NCI-H1105 treated with DMSO at 0.1 percent for 48 hours (cell line): Measurements from ENCODE around the gene AQP11.
"Not testable (repeated sequence)": the region's sequence is repeated elsewhere in the genome, so short reads cannot be mapped to it uniquely, and the experiment has no call there.

Experiments used
- DNase-seq: peaks from one replicate; lab custom pipeline; 2025; lab: John Stamatoyannopoulos, UW

AQP11 gene

DNA sequence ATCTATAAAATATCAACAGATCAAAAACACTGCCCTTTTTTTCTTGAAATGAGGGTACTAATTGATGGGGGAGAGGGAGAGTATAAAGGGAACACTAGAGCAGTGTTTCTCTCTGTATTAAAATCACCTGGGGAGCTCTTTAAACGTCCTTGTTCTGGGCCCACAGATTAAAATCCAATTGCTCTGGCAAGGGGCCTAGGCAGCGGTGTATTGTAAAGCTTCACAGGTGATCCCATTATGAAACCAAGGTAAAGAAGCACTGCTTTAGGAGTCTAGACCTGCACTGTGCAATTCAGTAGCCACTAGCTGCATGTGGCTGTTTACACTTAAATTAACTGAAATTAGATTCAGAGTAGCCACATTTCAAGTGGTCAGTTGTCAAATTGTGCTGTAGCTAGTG is 3.0 kb downstream of the AQP11 start:
- no peak for DNase-seq

- no peak for DNase-seq
Observed at GRCh38 chr11:77593883-77594282, 4.1 kb downstream of the AQP11 start.

DNA sequence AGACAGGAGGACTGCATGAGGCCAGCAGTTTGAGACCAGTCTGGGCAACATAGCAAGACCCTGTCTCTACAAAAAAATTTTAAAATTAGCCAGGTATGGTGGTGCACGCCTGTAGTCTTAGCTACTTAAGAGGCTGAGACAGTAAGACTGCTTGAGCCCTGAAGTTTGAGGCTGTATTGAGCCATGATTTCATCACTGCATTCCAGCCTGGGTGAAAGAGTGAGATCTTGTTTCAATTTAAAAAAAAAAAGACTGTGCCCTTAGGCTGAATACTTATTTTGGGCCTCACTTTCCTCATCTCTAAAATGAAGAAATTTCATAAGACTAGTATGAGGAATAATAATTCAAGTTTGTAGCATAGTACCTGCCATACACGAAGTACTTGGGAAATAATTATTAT is 6.9 kb downstream of the AQP11 start:
- DNase-seq = no peak

DNA sequence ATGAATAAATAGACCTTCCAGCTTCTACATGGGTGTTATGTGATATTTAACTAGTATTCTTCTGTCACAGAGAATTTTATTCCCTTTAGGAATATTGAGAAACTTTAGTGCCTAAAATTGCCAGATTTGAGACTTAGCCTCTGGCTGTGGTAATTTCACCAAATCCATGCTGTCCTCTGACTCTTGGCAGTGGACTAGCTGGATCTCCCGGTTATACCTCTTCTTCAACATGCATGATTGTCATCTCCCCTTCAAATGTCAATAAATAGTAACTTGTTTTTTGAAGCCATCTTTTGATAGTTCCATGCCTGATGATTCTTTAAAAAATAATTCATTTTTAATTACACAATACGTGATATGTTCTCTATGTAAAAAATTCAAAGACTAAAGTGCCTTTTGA is 8.4 kb downstream of the AQP11 start:
- DNase-seq = no peak

- DNase-seq = no peak
Observed at GRCh38 chr11:77602381-77603088, 12.8 kb downstream of the AQP11 start.

GRCh38 chr11:77604281-77604680 is 14.5 kb downstream of the AQP11 start:
- DNase-seq = no peak

DNA sequence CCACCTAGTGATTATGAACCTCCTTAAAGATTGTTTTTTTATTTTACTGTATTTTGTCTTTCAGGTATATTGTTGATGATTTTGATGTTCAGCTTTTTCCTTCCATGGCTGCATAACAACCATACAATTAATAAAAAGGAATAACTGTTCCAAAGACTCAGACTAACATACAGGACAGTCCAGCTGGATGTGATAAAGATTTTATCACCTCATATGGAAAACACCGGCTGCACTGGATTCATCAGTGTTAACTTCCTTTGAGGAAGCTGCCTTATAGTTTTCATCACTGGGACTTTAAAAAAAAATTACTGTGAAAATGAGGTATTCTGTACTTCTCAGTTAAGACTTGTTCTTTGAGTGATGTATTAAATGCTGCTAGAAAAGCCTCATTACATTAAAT is 19.5 kb downstream of the AQP11 start:
- no peak for DNase-seq

- no peak for DNase-seq
Observed at GRCh38 chr11:77611921-77612320, 22.2 kb downstream of the AQP11 start.

DNA sequence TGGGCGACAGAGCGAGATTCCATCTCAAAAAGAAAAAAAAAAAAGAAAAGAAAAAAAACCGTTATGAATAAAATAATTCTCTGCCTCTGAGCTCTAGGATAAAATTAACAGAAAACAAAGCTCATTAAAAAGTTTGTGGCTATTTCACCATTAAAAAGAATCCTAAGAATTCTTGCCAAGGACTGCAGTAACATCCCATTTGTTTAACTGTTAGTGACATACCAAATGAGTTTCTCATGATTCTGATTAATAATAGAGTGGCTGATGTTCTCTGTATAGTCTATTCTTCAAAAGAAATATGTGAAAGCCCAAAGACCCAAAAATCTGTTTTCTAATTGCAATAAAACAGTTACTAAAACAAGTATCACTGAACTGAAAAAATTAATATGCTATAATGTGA is 28.1 kb downstream of the AQP11 start:
- DNase-seq = no peak

- peak; percentile 58 for DNase-seq
Observed at GRCh38 chr11:77619576-77620198, 29.9 kb downstream of the AQP11 start.

- no peak for DNase-seq
Observed at GRCh38 chr11:77630157-77630710, 40.5 kb downstream of the AQP11 start.

- not testable (repeated sequence) for DNase-seq
Observed at GRCh38 chr11:77633926-77634325, 44.2 kb downstream of the AQP11 start.

GRCh38 chr11:77636731-77637344 is 47.1 kb downstream of the AQP11 start:
- DNase-seq = no peak

- DNase-seq = peak; percentile 93
Observed at GRCh38 chr11:77637345-77638165, 47.8 kb downstream of the AQP11 start, which contains the start of gene CLNS1A. Gene CLNS1A, minus strand, starts transcription at chr11:77637794. Its CDS starts 80 bp downstream, at chr11:77637714.

GRCh38 chr11:77642228-77642627 is 52.5 kb downstream of the AQP11 start:
- DNase-seq = no peak

DNA sequence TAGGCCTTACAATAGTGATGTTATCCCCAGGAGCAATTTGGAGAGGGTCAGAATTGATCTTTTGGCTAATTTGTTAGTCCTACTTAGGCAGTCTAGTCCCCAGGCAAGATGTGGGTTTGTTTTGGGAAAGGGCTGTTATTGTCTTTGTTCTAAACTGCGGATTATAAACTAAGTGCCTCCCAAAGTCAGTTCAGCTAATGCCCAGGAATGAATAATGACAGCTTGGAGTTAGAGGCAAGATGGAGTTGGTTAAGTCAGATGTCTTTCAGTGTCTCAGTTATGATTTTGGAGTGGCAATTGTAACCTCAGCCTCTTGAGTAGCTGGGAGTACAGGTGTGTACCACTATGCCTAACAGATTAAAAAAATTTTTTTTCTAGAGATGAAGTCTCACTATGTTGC is 55.1 kb downstream of the AQP11 start:
- no peak for DNase-seq

DNA sequence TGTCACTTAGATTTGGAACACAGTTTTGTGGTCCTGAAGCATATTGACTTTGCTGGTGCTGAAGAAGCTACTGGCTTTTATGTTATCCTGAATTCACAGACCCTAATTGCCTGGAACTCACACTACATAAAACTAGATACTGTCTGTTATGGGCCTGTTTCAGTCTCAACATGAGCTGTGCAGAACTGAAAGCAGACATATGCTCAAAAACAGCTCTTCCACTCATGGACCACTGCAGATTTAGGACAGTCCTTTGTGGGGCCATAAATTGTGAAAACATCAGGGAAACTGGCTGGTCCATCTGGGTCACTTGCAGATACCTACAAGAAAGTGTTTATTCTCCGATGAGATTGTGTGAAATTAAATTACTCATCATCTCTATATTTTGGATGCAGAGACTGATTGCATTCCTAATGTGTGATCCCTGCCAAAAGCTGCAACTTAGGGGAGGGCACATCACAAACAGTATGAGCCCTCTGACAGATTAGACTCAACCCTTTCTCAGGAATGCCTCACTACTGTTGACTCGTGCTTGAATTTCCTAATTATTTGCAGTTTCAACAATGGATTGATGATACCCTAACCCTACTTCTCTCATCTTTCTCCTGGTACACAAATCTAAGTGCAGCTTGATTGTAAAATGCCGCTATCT is 58.0 kb downstream of the AQP11 start:
- DNase-seq = no peak

DNA sequence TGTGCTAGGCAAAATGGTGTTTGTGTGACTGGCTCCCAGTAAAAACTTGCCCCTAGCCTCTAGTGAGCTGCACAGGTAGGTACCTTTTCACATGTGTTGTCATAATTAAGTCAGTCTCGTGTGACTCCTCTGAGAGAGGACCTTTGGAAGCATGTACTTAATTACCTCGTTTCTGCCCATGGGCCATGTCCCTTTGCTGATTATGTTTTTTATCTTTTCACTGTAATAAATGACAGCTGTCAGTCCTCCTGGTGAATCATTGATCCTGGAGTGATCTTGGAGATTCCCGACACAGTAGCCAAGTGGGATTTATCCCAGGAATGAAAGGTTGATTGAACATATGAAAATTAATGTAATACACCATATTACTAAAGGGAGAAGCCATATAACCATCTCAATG is 60.4 kb downstream of the AQP11 start:
- no peak for DNase-seq

GRCh38 chr11:77654770-77655434 is 65.1 kb downstream of the AQP11 start:
- DNase-seq = no peak

- no peak for DNase-seq
Observed at GRCh38 chr11:77656362-77656761, 66.6 kb downstream of the AQP11 start.
